K562 (cell line): ENCODE results near the gene PABPC1L. TPM values are rescaled to one million over a fixed set of nuclear protein-coding genes. Genes with fewer than 3 reads are reported as not detected.
A peak's percentile ranks its signal among the peaks of the same experiment; 100 is the strongest.

Experiments
- ARID1B ChIP-seq: fragments of 450-650 bp; IDR thresholded peaks from 2 replicates; pipeline ENCODE4 v1.6.1; 2016; ENCODE audit warnings: antibody characterized with exemption, mild to moderate bottlenecking, inconsistent platforms
- CHCHD3 ChIP-seq: fragments of 250-450 bp; sonication (Bioruptor Pico); IDR thresholded peaks from 2 replicates; pipeline ENCODE4 v2.1.2; 2022; ENCODE audit warnings: mild to moderate bottlenecking
- CTCF ChIP-seq, 3 experiments: IDR thresholded peaks in 2 of 3; conservative IDR thresholded peaks in 1 of 3; 2 replicates each; pipeline ENCODE4 v1.5.1; 2011 to 2012; ENCODE audit warnings: low read length in 3 of 3, mild to moderate bottlenecking in 3 of 3, control low read depth in 2 of 3, improper control_type of control experiment in 1 of 3, inconsistent platforms in 1 of 3, low read depth in 1 of 3, mixed read lengths in 1 of 3, moderate library complexity in 1 of 3; ENCODE audit not compliant: insufficient read depth in 2 of 3
- MTA2 ChIP-seq: fragments of 450-650 bp; IDR thresholded peaks from 2 replicates; pipeline ENCODE4 v1.6.1; 2016; ENCODE audit warnings: low read depth
- POLR2A ChIP-seq: fragments of 450-650 bp; conservative IDR thresholded peaks from 2 replicates; pipeline ENCODE4 v1.6.1; 2016
- POLR2B ChIP-seq: fragments of 450-650 bp; IDR thresholded peaks from 2 replicates; pipeline ENCODE4 v1.6.1; 2018; ENCODE audit warnings: low read depth; ENCODE audit not compliant: partially characterized antibody
- POU5F1 ChIP-seq: fragments of 150-350 bp; IDR thresholded peaks from 2 replicates; pipeline ENCODE4 v1.6.1; 2014; ENCODE audit warnings: borderline replicate concordance, low read length, low read depth, mild to moderate bottlenecking; ENCODE audit not compliant: partially characterized antibody
- SUPT5H ChIP-seq: fragments of 450-650 bp; IDR thresholded peaks from 2 replicates; pipeline ENCODE4 v1.6.1; 2016
- ZNF274 ChIP-seq: IDR thresholded peaks from 2 replicates; pipeline ENCODE4 v1.6.1; 2011; ENCODE audit warnings: low read depth, mild to moderate bottlenecking, low read length, moderate library complexity, borderline replicate concordance
- ZNF561 ChIP-seq: fragments of 450-650 bp; formaldehyde crosslinking; conservative IDR thresholded peaks from 2 replicates; pipeline ENCODE4 v1.4.0; 2020; ENCODE audit warnings: mild to moderate bottlenecking, moderate library complexity
- ZNF699 ChIP-seq: fragments of 250-450 bp; sonication (Bioruptor Pico); IDR thresholded peaks from 2 replicates; pipeline ENCODE4 v1.8.0; 2021; ENCODE audit warnings: mild to moderate bottlenecking, moderate library complexity; ENCODE audit not compliant: insufficient replicate concordance
- polyA plus RNA-seq, 8 experiments: library from polyadenylated mRNA; depleted of rRNA in 4 of 8; stranded (reverse) in 5 of 8; unstranded in 3 of 8; fragments of >200 nt; fragmentation: Nextera tagmentation in 2 of 8; fragmentation: Illumina TruSeq in 1 of 8; extraction: Ambion mirVana in 2 of 8; extraction: Trizol in 1 of 8; gene quantifications; 2 replicates each; pipeline versions ENCODE4 v1.2.1 to v1.2.3, GENCODE V29; 2011 to 2014; ENCODE audit warnings: inconsistent platforms in 1 of 8, missing spikeins in 1 of 8
- total RNA-seq, 7 experiments: library from RNA; depleted of rRNA in 6 of 7; stranded (reverse); fragments of >200 nt in 6 of 7; fragmentation: Illumina TruSeq in 2 of 7; extraction: Trizol in 2 of 7; gene quantifications; 2 replicates each; pipeline versions ENCODE4 v1.2.1 to v1.2.3, GENCODE V29; 2011 to 2021; ENCODE audit warnings: low replicate concordance in 1 of 7

The PABPC1L gene
- total and polyA plus RNA-seq, 9 of the 15 experiments (the other 6 are each of a cell fraction or from before 2014, with no cell fraction given) = 6.0 to 90.3 (median 15.8) TPM

GRCh38 chr20:44942264-44942973, 32.6 kb downstream of the PABPC1L start (continued):
- TF ChIP-seq POLR2B (peak; percentile 40), ARID1B (no peak), CHCHD3 (CRISPR knock-in tag) (no peak), SUPT5H (peak; percentile 53), ZNF699 (CRISPR knock-in tag) (no peak), POLR2A (peak; percentile 6), POU5F1 (no peak), ZNF561 (CRISPR knock-in tag) (no peak), ZNF274 (no peak), MTA2 (no peak), CTCF (IDR thresholded peaks at IDR 0.05 in 2 of 3, conservative IDR thresholded peaks at IDR 0.05 in 1 of 3; ENCODE audit: insufficient read depth in 2 of 3, low read depth in 1 of 3, low read length in 3 of 3) (peak in 2 of 3 experiments; percentile 28; a peak in 2 of 6 replicates)
- TF ChIP-seq, all 486 proteins: peak for 4
